ENCODE data around the gene TAF6.

GRCh38 chr7:100159099-100159623 is 40.0 kb upstream of the TAF6 start:
- no peak for TF ChIP-seq CTCF (IDR thresholded peaks at IDR 0.05)
- TF ChIP-seq POLR2A (IDR thresholded peaks at IDR 0.05), result no peak
